Fibroblast of skin of abdomen (primary cell): Measurements from ENCODE around the gene PLEK.
A peak's percentile ranks its signal among the peaks of the same experiment; 100 is the strongest.
"Not testable (repeated sequence)": the region's sequence is repeated elsewhere in the genome, so short reads cannot be mapped to it uniquely, and the experiment has no call there.

ENCODE experiments used
- DNase-seq: peaks from one replicate; pipeline ENCODE4 v3.0.0-alpha.2; 2013

PLEK gene

GRCh38 chr2:68418419-68418818 is 53.3 kb downstream of the PLEK start:
- no peak for DNase-seq

GRCh38 chr2:68418855-68419254 is 53.8 kb downstream of the PLEK start:
- no peak for DNase-seq

- DNase-seq = peak; percentile 60
These were observed 55.3 kb downstream of the PLEK start for GRCh38 chr2:68420254-68420910.

GRCh38 chr2:68423966-68424650 is 59.0 kb downstream of the PLEK start:
- DNase-seq = no peak

- DNase-seq = no peak
These were observed 60.4 kb downstream of the PLEK start for GRCh38 chr2:68425503-68425902.

- DNase-seq = no peak
These were observed 61.4 kb downstream of the PLEK start for GRCh38 chr2:68426446-68426845.

GRCh38 chr2:68426848-68427579 is 61.9 kb downstream of the PLEK start:
- DNase-seq = no peak

GRCh38 chr2:68428126-68428525 is 63.0 kb downstream of the PLEK start:
- DNase-seq = no peak

GRCh38 chr2:68428746-68429145 is 63.7 kb downstream of the PLEK start:
- DNase-seq = no peak

- DNase-seq = no peak
These were observed 64.3 kb downstream of the PLEK start for GRCh38 chr2:68429311-68429826.

GRCh38 chr2:68431316-68431972 is 66.4 kb downstream of the PLEK start:
- no peak for DNase-seq

- no peak for DNase-seq
These were observed 67.9 kb downstream of the PLEK start for GRCh38 chr2:68432696-68433658.

- no peak for DNase-seq
These were observed 69.9 kb downstream of the PLEK start for GRCh38 chr2:68434981-68435380.

GRCh38 chr2:68435615-68436014 is 70.5 kb downstream of the PLEK start:
- no peak for DNase-seq

- no peak for DNase-seq
These were observed 71.2 kb downstream of the PLEK start for GRCh38 chr2:68436270-68436669.

- no peak for DNase-seq
These were observed 73.6 kb downstream of the PLEK start for GRCh38 chr2:68438455-68439303.

GRCh38 chr2:68441179-68441993 is 76.3 kb downstream of the PLEK start:
- peak; percentile 85 for DNase-seq

GRCh38 chr2:68441994-68442322 is 76.9 kb downstream of the PLEK start:
- no peak for DNase-seq

- not testable (repeated sequence) for DNase-seq
These were observed 81.3 kb downstream of the PLEK start for GRCh38 chr2:68446425-68446824.
